ENCODE results near the gene HADHB. TPM values are rescaled to one million over a fixed set of nuclear protein-coding genes. Genes with fewer than 3 reads are reported as not detected.

HADHB gene
- 151 TPM in 2 replicates for total RNA-seq

DNA sequence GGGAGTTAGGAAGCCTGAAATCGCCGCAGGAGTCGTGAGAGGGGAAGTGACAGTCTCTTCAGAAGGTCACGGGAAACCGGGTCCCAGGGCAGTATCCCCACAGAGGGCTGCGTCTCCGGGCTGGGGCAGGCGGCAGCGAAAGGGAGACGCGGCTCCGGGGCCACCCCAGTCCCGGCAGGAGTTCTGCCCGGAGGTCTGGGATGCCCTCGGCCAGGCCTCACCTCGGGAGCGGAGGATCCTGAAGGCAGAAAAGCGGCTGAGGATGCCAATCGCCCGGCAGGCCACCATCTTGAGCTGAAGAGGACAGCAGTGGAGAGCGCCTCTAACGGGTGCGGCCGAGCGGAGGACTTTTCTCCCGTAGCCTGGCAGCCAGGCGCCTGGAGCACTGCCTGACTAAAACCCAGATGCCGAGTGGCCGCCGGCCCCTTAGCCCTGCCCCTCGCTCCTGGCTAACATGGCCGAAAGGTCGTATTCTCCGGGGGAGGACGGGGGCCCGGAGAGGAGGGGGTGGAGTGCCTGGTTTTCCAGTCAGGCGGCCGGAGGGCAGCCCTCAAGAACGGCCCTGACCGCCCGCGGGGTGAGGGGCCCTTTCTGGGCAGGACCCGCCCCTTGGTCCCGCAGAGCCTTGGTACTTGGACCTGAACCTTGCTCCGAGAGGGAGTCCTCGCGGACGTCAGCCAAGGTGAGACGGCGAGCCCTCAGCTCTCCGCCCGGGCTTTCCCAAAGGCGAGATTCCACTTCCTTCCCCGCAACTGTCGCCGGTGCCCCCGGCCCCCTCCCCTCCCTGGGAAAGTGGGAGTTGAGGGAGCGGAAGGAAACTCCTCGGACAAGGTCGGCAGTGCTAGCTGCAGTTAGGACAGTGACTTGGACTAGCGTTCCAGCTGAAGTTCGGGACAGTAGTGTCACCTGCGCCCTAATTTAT is at the start of gene HADHB, which contains the start of gene HADHA:
Gene HADHB, plus strand, starts transcription at position 631 of the 922 bp plus-strand sequence. CDS start 9,316 bp downstream, outside the sequence.
Gene HADHA, minus strand, starts transcription at position 324 of the 922 bp plus-strand sequence. Its CDS starts 36 bp downstream, at position 288.
- peak; percentile 93 for DNase-seq

DNA sequence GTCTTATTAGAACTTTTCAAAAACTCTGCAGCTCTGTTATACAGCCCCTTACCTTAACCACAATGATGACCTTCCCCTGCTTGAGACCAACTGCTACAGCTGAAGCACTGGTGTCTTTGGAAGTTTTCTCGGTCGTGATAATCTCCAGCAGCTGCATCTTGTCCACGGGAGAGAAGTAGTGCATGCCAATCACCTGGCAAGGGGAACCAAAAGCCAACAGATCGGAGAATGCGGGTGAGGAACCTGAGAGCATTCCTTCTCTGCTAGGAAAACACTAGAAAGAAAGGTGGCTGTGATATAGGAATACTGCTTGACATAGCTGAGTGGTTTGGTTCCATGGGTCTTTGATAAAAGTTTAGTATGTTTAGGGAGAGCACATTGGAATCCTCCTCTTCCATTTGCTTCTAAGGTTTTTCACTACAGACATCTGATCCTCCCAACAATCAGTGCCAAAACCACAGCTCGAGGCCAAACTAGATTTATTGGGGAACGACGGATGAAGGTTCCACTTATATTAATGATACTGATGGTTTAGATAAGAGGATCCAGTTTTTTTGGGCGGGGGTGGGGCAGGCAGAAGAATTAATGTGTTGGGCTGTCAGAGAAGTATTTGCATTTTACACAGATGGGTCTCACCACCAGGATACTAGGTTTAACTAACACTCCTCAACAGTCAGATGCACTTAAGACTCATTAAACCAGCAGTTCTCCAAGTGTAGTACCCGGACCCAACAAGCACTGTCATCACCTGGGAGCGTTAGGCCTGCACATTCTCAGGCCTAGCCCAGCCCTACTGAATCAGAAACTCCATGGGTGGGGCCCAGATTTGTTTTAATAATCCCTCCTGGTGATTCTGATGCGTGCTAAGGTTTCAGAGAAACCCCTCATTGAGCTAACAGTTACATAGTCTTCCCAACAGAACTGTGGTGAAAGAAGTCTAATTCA is 49.4 kb upstream of the HADHB start:
- no peak for DNase-seq

DNA sequence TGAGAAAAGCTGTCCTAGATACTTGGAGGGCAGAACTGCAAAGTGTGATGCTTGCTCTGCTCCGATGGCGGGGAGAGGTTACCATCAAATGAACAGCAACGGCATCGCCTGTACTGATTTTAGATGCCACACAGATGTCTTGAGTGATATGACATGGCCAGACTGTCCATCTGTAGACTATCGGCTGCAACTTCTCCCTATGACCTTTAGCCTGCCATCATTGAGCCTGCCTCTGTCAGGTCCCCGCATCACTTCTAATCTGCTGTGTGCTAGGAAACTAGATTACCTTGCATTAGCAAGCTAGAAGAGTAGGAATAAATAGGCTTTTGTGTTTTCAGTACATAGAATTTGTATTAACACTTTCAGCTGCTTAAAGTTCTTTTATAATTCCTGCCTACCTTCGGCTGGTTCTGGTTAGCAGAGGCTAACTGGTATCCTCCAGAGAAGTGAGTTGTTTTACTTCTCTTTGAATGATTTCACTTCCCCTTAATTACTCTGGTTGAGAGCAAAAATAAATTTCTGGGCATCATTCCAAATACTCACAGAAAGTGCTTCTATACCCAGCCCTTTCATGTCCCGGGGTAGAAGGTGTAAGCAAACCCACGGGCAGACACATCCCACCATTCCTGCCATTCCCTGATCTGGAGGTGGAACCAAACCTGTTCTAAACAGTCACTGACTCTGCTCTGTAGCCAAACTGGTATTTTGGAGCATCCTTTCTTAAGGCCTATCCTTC is 47.9 kb upstream of the HADHB start:
- peak; percentile 48 for DNase-seq

DNA sequence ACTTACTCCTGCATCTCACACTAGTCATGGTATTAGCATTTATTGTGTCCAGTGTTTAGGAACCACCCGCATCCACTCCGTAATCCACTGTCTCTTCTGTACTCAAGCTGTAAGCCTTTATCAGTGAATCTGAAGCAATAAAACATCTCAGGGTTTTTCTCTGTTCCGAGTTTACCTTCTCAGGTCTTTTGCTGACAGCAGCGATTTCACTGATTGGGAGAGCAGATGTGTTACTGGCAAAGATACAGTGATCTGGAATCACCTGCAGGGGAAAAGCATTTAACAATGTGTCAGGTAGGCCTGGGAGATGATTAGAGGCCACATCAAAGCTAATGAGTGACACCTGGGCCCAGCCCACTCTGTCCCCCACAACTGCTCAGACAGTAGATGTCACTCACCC is 47.2 kb upstream of the HADHB start:
- DNase-seq: no peak

DNA sequence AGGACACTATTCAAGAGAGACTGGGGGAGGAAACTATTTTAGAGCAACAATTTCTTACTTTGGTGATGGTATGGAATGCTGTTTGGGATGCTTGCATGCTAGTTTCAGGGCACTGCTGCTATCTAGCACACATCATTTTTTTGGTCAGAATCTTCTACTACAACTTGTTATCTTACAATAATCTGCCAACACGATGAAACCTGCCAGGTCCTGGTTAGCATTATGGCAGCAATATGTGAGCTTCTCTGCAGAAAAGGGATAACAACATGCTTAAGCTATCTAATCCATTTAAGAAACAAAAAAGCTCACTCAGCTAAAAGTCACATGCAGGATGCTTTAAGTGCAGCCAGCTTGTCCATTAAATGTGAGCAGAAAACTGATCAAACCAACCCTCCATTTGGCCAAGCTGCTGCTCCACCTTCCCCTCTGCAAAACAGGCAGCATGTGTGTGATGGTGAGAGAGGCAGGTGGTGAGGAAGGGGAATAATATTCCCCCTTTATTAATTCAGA is 41.7 kb upstream of the HADHB start:
- no peak for DNase-seq

DNA sequence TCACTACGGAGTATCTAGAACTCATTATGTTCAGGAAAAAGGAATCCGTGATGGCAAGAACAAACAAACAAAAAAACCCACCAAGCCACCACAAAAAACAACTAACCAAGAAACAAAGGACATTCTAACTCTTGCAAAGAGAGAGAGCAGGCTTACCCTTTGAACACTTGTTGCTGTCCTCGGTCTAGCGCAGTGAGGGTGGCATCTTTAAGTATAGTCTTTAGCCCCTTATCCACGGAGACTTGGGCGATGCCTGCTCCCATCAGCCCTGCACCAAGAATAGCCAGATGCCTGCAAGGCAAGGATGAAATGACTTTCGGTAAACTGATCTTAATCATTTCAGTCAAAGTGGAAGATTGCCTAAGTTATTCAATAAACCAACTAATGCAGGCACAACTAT is 40.8 kb upstream of the HADHB start:
- DNase-seq: no peak

DNA sequence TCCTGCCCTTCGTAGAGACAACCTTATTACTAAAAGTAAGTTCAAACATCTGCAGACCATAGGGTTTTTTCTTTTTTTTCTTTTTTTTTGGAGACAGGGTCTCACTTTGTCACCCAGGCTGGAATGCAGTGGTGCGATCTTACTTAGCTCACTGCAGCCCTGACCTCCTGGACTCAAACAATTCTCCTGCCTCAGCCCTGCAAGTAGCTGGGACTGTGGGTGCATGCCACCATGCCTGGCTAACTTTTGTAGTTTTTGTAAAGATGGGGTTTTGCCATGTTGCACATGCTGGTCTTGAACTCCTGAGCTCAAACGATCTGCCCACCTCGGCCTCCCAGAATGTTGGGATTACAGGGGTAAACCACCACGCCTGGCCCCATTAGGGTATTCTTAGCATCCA is 32.7 kb upstream of the HADHB start:
- DNase-seq: no peak

DNA sequence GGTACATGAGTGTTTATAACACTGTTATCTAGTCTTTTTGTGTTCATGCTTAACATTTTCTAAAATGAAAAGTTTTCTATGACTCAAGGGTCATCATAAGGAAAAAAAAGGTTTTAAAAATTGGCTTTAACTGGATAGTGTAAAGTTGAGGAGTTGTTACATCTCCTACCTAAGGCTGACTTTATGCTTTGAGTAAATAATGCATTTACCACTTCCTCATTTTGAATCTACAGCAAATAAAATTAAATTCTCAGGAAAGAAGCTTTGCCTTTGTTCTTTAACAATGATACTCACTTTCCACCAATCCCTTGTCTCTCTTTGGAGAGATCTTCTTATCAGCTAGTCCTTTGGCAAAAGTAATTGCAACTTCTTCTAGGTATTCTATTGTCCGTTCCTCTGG is 30.0 kb upstream of the HADHB start:
- no peak for DNase-seq

DNA sequence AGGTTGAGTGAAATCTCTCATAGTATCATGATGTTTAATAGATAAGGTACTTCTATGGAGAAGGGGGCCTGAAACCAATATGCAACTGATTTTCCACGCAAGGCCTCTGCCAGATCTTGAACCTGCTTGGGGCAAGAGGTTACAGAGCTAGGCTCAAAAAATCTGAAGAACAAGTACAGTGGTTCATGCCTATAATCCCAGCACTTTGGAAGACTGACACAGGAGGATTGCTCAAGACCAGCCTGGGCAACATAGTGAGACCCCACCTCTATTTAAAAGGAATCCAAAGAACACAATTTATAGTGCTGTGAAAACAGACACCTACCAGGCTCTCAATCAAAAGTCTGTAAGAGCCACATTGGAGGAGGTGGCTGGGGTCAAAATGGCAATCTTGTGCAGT is 28.9 kb upstream of the HADHB start:
- DNase-seq: no peak

DNA sequence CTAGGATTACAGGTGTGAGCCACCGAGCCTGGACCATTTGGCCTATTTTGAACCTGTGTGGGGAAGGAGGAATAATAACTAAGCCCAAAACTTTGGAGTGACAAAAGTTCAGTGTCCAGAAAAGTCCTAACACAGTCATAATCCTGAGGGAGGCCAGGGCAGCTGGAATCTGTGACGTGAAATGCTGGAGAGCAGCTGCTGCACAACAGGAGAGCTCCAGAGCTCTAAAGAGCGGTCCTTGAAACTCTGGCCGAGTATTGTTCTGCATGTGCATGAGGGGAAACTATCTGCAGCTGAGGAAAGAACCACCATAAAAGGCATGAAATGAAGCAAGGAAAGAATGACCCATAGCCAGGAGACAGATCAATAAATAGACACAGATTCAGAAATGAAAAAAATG is 28.2 kb upstream of the HADHB start:
- DNase-seq: no peak

DNA sequence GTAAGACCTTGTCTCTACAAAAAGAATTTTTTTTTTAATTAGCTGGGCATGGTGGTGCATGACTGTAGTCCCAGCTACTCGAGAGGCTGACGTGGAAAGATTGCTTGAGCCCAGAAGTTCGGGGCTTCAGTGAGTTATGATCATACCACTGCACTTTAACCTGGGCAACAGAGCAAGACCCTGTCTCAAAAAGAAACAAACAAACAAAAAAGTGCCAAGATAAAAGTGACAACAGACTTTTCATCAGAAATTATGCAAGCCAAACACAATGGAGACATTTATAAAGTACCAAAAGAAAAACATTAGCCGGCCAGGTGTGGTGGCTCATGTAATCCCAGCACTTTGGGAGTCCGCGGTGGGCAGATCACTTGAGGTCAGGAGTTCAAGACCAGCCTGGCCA is 27.0 kb upstream of the HADHB start:
- DNase-seq: no peak

DNA sequence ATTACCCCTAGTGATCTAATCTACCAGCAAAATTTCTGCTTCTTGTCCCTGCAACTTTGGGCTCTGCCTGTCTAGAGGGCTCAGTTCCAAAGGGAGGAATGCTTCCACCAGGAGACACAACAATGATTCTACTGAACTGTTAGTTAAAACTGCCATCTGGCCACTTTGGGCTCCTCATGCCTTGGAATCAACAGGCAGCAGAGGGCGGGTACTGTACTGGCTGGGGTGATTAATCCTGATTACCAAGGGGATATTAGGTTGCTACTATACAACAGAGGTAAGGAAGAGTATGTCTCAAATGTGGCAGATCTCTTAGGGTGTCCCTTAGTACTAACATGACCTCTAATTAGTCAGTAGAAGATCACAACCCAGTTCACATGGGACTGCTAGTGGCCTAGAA is 21.7 kb upstream of the HADHB start:
- no peak for DNase-seq

DNA sequence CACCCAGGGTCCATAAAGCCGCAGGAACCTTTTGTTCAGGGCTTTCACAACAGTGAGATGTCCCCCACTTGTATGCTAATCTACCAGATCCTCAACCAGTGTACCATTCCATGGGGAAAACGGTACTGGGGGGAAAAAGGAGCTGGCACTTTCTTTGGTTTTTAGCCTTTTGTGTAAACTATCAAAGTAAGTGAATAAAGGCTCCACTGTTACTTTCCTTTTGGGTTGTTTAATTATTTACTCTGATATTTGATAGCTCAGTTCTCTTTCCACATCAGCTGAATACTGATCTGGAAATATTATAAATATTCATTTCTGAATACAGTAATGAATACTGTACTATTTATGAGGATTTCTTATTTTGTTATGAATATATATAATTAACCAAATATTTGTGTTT is 20.6 kb upstream of the HADHB start:
- no peak for DNase-seq

DNA sequence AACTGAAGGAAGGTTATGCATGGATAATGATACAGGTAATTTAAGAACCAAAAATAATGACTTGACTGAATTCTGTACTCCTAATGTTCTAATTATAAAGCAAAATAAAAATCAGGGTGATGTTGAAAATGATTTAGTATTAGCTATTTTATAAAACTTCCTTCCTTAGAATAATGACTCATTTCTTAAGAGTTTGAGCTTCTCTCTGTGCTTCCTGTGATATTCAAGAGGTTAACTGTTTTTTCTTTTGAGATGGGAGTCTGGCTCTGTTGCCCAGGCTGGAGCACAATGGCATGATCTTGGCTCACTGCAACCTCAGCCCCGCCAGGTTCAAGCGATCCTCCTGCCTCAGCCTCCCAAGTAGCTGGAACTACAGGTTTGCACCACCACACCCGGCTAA is 15.1 kb upstream of the HADHB start:
- DNase-seq: peak; percentile 57

DNA sequence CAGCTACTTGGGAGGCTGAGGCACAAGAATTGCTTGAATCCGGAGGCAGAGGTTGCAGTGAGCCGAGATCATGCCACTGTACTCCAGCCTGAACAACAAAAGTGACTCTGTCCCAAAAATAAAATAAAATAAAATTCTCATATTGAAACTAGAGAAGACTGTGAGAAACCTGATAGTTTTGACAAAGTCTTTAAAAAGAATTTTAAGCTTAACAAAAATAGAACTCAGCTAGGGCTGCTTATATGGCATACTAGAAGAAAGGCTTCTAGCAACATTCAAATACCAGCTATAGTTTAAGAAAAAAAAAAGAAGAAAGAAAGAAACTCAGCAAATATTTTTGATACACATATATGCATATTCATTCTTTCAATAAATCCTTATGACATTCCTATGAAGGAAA is 13.9 kb upstream of the HADHB start:
- no peak for DNase-seq

DNA sequence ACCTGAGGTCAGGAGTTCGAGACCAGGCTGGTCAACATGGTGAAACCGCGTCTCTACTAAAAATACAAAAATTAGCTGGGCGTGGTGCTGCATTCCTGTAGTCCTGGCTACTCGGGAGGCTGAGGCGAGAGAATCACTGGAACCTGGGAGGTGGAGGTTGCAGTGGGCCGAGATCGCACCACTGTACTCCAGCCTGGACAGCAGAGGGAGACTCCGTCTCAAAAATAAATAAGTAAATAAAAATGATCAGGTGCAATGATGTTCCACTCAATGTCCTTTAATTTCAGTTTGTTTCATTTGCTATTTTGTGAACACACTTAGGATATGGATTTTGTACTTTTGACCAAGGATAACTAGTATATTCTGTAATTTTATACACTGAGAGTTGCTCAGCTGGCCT is 9.7 kb upstream of the HADHB start:
- peak; percentile 24 for DNase-seq

DNA sequence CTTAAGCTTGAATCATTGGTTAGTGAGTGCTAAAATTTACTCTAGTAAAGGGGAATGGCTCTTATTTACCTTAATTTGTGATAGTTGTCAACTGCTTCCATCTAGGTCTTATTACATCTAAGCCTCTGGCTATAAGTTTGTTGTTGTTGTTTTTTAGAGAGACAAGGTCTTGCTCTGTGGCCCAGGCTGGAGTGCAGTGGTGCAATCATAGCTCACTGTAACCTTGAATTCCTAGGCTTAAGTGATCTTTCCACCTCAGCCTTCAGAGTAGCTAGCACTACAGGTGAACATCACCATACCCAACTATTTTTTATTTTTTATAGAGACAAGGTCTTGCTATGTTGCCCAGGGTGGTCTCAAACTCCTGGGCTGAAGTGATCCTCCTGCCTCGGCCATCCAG is 6.9 kb upstream of the HADHB start:
- DNase-seq: no peak

DNA sequence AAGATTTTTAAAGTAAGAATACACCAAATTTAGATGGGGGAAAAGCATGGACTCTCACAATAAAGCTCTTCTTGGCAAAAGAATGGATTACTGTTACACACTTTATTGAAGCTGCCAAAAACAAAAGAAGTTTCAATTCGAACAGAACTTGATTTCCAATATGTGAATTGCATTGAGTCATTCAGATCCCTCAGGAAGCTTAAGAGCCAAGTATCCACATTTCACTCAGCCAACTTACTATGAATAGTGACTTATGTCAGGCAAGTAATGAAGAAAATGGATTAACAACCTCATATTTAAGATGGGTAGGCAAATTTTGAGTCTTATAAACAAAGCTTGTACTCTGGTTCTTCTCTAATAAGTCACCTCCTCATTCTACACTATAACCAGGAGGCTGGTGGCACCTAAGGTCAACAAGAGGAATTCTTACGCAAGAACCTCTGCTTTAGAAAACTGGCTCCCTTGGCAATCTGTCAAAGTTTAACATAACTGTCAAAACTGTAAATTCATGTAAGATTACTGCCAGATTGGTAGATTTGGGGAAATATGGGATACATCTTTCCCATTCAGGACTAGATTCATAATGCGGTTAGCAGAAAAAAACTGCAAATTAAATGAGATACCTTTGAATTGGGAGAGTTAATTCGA is 6.3 kb upstream of the HADHB start:
- DNase-seq: no peak

DNA sequence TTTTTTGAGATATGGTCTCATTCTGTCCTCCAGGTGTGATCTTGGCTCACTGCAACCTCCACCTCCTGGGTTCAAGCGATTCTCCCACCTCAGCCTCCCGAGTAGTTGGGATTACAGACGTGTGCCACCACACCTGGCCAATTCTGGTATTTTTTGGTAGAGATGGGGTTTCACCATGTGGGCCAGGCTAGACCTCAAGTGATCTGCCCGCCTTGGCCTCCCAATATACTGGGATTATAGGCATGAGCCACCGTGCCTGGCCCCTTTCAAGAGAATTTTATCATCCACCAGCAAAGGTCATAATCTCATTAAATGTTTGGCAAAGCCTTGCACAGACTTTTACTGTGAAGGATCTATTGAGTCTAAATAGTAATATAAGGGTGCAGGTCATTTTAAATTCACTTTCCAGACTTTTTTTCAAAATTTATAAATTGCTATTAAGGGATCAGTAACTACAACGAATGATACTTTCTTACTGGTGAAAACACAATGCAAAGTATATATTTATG is 2.8 kb upstream of the HADHB start:
- no peak for DNase-seq

DNA sequence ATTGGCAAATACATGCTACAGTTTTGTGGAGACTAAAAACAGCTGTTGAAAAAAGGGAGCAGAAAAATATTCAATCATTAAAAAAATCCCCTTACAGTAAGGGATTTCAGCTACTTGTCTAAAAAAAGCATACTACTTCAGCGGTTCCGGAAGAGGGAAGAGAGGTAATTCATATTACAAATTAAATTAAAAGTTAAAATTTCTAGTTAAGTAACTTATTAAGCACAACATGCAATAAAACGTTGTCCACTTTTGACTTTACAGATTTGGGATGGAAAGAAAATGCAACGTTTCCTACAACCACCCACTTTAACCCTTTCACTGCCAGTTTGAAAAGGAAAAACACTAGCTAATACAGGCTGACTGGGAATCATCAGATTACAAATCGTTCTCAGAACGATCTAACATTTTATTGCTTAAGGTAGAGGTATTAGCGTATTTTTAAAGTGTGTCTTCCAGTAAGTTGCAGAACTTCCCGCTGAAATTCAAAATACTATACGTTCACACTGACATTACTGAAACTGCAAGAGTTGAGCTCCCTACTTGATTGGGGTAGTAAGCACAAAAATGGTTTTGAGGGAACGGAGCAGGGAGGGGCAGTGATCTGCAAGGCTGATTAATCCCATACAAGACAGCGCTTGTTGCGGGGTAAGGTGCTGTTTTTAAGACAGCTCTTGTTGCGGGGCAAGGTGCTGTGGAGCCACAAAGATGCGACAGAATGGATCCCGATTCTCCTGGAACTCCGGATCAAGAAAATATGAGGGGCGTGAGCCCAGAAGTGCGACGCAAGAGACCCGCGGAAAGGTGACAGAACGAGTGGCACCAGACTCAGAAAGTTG is 1.1 kb upstream of the HADHB start:
- DNase-seq: peak; percentile 49

DNA sequence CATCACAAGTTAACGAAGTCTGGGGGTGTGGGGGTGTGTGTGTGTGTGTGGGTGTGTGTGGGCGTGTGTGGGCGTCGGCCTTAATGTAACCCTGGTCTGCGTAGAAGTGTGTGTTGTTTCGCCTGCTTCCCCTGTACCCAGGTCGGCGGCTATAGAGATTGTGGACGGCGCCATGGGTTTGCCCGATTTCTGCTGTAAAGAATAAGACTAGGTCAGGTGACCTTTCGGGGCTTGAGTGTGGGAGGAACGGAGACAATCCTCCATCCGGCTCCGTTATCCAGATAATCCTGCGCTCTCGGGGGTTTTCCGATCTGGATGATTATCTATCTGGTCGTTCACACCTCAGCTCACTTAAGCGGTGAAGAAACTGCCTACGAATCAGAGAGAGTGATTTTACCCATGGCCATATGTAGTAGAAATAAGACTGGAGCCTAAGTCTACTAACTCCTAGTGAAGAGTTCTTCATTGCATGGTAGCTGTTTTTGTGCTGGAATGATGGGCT is 543 bp downstream of the HADHB start:
- DNase-seq: no peak
